ENCODE data around the gene GH2. TPM values are rescaled to one million over a fixed set of nuclear protein-coding genes. Genes with fewer than 3 reads are reported as not detected.
"Not testable (repeated sequence)": the region's sequence is repeated elsewhere in the genome, so short reads cannot be mapped to it uniquely, and the experiment has no call there.

The GH2 gene
- polyA plus RNA-seq, 1 donor from 2014 or later, result not detected

DNA sequence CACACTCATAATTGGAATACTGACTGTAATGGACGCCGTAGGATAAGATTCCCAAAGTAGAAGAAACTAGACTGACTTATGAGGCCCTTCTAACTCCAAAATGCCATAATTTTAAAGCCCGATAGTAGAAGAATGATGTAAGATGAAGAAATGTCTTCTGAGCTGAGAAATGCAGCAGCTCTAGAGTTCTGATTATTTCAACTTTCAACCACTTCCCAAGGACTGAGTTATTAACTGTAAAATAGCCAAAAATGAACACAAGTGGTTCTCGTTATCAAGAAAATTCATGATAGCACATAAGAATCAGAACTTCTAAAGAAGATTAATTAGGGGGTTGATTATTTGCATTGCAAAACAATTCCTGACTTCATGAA, 11.5 kb downstream of the GH2 start:
- H4K20me1 ChIP-seq (ENCODE audit: insufficient read depth); H2AFZ ChIP-seq (ENCODE audit: low read depth, low read length); H3K9me3 ChIP-seq (ENCODE audit: low read length); H3K27me3 ChIP-seq (ENCODE audit: insufficient read depth, low read depth, low read length); H3K36me3 ChIP-seq (ENCODE audit: insufficient read depth, low read length); H3F3A ChIP-seq (ENCODE audit: insufficient read depth, low read length, poor library complexity, severe bottlenecking); H3K9ac ChIP-seq (ENCODE audit: low read length); H3K27ac ChIP-seq (ENCODE audit: low read length); H3K4me3 ChIP-seq (ENCODE audit: low read length); H3K4me2 ChIP-seq (ENCODE audit: low read length); H3K79me2 ChIP-seq (replicated peaks; ENCODE audit: insufficient read depth, low read length); H3K9me2 ChIP-seq (ENCODE audit: insufficient read depth, low read length): not testable (repeated sequence)

DNA sequence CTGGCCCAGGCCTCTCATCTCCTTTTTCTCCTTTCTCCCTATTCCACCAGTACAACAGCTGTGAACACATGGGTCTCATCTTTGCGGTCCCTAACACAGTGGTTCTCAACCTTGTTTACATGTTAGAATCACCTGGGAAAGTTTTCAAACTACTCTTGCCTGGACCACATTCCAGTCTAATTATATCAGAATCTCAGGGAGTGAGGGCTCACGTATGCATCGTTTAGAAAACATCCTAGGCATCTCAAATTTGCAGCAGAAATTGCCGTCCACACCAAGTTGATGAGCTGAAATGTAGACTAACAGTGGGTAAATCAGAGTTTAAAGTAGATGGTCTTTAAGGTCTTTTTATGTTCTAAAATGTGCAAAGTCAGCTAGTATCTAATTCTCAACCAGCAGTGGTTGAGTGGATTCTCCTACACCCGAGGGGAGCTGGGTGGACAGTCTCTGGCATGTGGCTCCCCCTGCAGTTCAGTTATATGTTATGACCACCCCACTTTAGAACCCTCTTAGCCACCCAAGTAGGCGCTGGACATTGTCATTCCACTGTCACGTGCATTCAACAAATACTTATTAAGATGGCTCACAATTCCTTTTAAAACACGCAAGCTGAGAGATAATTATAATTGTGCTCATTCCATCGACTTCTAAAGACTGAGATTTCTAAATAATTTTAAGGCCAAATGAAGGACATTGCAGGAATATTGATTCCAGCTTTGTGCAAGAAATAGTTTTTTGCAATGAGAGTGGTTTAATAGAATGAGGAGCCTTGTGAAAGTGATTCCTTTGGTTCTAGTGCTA, 12.1 kb downstream of the GH2 start:
- not testable (repeated sequence) for H3F3A ChIP-seq (ENCODE audit: insufficient read depth, low read length, poor library complexity, severe bottlenecking); H3K4me2 ChIP-seq (ENCODE audit: low read length); H3K4me3 ChIP-seq (ENCODE audit: low read length); H3K9ac ChIP-seq (ENCODE audit: low read length); H3K9me2 ChIP-seq (ENCODE audit: insufficient read depth, low read length); H3K36me3 ChIP-seq (ENCODE audit: insufficient read depth, low read length); H2AFZ ChIP-seq (ENCODE audit: low read depth, low read length); H3K79me2 ChIP-seq (replicated peaks; ENCODE audit: insufficient read depth, low read length); H4K20me1 ChIP-seq (ENCODE audit: insufficient read depth); H3K27ac ChIP-seq (ENCODE audit: low read length); H3K27me3 ChIP-seq (ENCODE audit: insufficient read depth, low read depth, low read length); H3K9me3 ChIP-seq (ENCODE audit: low read length)

DNA sequence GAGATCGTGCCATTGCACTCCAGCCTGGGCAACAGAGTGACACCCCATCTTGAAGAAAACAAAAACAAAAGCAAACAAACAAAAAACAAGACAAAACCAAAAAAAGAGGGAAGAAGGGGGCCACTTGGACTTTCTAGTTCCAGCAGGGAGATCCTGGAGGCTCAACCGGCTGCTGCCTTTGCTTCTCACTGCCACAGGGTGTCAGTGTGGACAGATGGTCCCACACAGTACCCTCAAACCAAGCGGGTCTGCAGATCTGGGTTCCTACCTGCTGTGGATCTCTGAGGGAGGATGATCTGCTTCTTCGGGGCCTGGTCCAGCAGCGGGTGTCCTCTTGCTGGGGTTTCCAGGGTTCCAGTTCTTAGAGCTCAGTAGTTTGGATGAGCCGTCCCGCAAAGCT, 15.1 kb downstream of the GH2 start:
- H3K4me3 ChIP-seq (ENCODE audit: low read length); H3K9me2 ChIP-seq (ENCODE audit: insufficient read depth, low read length); H3K36me3 ChIP-seq (ENCODE audit: insufficient read depth, low read length); H4K20me1 ChIP-seq (ENCODE audit: insufficient read depth); H3K4me2 ChIP-seq (ENCODE audit: low read length); H3K9me3 ChIP-seq (ENCODE audit: low read length); H3K9ac ChIP-seq (ENCODE audit: low read length); H2AFZ ChIP-seq (ENCODE audit: low read depth, low read length); H3K27me3 ChIP-seq (ENCODE audit: insufficient read depth, low read depth, low read length); H3K79me2 ChIP-seq (replicated peaks; ENCODE audit: insufficient read depth, low read length); H3K27ac ChIP-seq (ENCODE audit: low read length); H3F3A ChIP-seq (ENCODE audit: insufficient read depth, low read length, poor library complexity, severe bottlenecking): not testable (repeated sequence)

DNA sequence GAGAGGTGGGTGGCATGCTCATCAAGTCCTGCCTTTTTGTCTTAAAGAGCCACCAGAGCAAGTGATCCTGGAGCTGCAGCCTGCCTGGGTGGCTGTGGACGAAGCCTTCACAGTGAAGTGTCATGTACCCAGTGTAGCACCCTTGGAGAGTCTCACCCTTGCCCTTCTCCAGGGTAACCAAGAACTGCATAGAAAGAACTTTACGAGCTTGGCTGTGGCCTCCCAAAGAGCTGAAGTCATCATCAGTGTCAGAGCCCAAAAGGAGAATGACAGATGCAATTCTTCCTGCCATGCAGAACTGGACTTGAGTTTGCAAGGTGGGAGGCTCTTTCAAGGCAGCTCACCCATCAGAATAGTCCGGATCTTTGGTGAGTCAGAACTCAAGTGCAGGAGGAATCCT, 22.5 kb downstream of the GH2 start:
- Histone ChIP-seq H2AFZ (ENCODE audit: low read depth, low read length) (no peak overlapping the region), H3K27ac (ENCODE audit: low read length) (no peak overlapping the region), H3K9me3 (ENCODE audit: low read length) (no peaks in the 10 kb centered on the region), H3K4me2 (ENCODE audit: low read length) (no peak overlapping the region), H4K20me1 (ENCODE audit: insufficient read depth) (no peaks in the 10 kb centered on the region), H3K79me2 (replicated peaks; ENCODE audit: insufficient read depth, low read length) (no peaks in the 10 kb centered on the region), H3K9ac (ENCODE audit: low read length) (no peak overlapping the region), H3F3A (ENCODE audit: insufficient read depth, low read length, poor library complexity, severe bottlenecking) (no peaks in the 10 kb centered on the region), H3K36me3 (ENCODE audit: insufficient read depth, low read length) (no peaks in the 10 kb centered on the region), H3K27me3 (ENCODE audit: insufficient read depth, low read depth, low read length) (no peaks in the 10 kb centered on the region), H3K9me2 (ENCODE audit: insufficient read depth, low read length) (no peaks in the 10 kb centered on the region), H3K4me3 (ENCODE audit: low read length) (no peak overlapping the region)
- no peak for TF ChIP-seq EZH2 (IDR thresholded peaks at IDR 0.05; ENCODE audit: borderline replicate concordance, insufficient read depth, low read length, poor library complexity, severe bottlenecking)
- TF ChIP-seq CTCF (IDR thresholded peaks at IDR 0.05; ENCODE audit: poor library complexity, severe bottlenecking), result no peak
- no peak for TF ChIP-seq TAF1 (IDR thresholded peaks at IDR 0.05; ENCODE audit: low read depth)
- TF ChIP-seq MXI1 (conservative IDR thresholded peaks at IDR 0.05; ENCODE audit: poor library complexity, severe bottlenecking), result no peak
- no peak for TF ChIP-seq SMC3 (conservative IDR thresholded peaks at IDR 0.05; ENCODE audit: poor library complexity)
- no peak for TF ChIP-seq EP300 (conservative IDR thresholded peaks at IDR 0.05; ENCODE audit: poor library complexity, severe bottlenecking)
- no peak for TF ChIP-seq RAD21 (conservative IDR thresholded peaks at IDR 0.05)
- TF ChIP-seq POLR2AphosphoS5 (IDR thresholded peaks at IDR 0.05), result no peak
- TF ChIP-seq, protein P1, sequence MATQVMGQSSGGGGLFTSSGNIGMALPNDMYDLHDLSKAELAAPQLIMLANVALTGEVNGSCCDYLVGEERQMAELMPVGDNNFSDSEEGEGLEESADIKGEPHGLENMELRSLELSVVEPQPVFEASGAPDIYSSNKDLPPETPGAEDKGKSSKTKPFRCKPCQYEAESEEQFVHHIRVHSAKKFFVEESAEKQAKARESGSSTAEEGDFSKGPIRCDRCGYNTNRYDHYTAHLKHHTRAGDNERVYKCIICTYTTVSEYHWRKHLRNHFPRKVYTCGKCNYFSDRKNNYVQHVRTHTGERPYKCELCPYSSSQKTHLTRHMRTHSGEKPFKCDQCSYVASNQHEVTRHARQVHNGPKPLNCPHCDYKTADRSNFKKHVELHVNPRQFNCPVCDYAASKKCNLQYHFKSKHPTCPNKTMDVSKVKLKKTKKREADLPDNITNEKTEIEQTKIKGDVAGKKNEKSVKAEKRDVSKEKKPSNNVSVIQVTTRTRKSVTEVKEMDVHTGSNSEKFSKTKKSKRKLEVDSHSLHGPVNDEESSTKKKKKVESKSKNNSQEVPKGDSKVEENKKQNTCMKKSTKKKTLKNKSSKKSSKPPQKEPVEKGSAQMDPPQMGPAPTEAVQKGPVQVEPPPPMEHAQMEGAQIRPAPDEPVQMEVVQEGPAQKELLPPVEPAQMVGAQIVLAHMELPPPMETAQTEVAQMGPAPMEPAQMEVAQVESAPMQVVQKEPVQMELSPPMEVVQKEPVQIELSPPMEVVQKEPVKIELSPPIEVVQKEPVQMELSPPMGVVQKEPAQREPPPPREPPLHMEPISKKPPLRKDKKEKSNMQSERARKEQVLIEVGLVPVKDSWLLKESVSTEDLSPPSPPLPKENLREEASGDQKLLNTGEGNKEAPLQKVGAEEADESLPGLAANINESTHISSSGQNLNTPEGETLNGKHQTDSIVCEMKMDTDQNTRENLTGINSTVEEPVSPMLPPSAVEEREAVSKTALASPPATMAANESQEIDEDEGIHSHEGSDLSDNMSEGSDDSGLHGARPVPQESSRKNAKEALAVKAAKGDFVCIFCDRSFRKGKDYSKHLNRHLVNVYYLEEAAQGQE (IDR thresholded peaks at IDR 0.05; ENCODE audit: borderline replicate concordance), result no peak

GRCh38 chr17:63856425-63856824, 25.3 kb downstream of the GH2 start:
- H3K4me3 ChIP-seq (ENCODE audit: low read length); H3K27me3 ChIP-seq (ENCODE audit: insufficient read depth, low read depth, low read length); H3K9me2 ChIP-seq (ENCODE audit: insufficient read depth, low read length); H3K9ac ChIP-seq (ENCODE audit: low read length); H3K27ac ChIP-seq (ENCODE audit: low read length); H4K20me1 ChIP-seq (ENCODE audit: insufficient read depth); H3K36me3 ChIP-seq (ENCODE audit: insufficient read depth, low read length); H3K9me3 ChIP-seq (ENCODE audit: low read length); H3K4me2 ChIP-seq (ENCODE audit: low read length); H3K79me2 ChIP-seq (replicated peaks; ENCODE audit: insufficient read depth, low read length); H2AFZ ChIP-seq (ENCODE audit: low read depth, low read length); H3F3A ChIP-seq (ENCODE audit: insufficient read depth, low read length, poor library complexity, severe bottlenecking): not testable (repeated sequence)

Data from neural cell (in vitro differentiated cells).